CD4-positive, alpha-beta T cell treated with Interleukin-12 subunit alpha and Interleukin-12 subunit beta, for 1 hour (primary cell): ENCODE measurements around the gene PINK1.

ENCODE experiments used
- DNase-seq: peaks from one replicate; pipeline ENCODE4 v3.0.0-alpha.2; 2020

The PINK1 gene

GRCh38 chr1:20611652-20612051 is 21.6 kb upstream of the PINK1 start:
- DNase-seq, result no peak

GRCh38 chr1:20612221-20612746 is 21.0 kb upstream of the PINK1 start:
- no peak for DNase-seq

GRCh38 chr1:20614131-20614579 is 19.1 kb upstream of the PINK1 start:
- no peak for DNase-seq

GRCh38 chr1:20615946-20616846 is 17.1 kb upstream of the PINK1 start:
- no peak for DNase-seq

- no peak for DNase-seq
These were observed 16.3 kb upstream of the PINK1 start for GRCh38 chr1:20616847-20617487.

- DNase-seq, result no peak
These were observed 14.7 kb upstream of the PINK1 start for GRCh38 chr1:20618550-20618949.

GRCh38 chr1:20619999-20620398 is 13.3 kb upstream of the PINK1 start:
- DNase-seq, result no peak

- DNase-seq, result no peak
These were observed 12.2 kb upstream of the PINK1 start for GRCh38 chr1:20621012-20621411.

- DNase-seq, result no peak
These were observed 8.5 kb upstream of the PINK1 start for GRCh38 chr1:20624709-20625108.

- no peak for DNase-seq
These were observed 7.8 kb upstream of the PINK1 start for GRCh38 chr1:20625176-20626097.

- DNase-seq, result no peak
These were observed 7.2 kb upstream of the PINK1 start for GRCh38 chr1:20626098-20626427.

GRCh38 chr1:20626524-20626923 is 6.7 kb upstream of the PINK1 start:
- DNase-seq, result no peak

GRCh38 chr1:20630729-20631128 is 2.5 kb upstream of the PINK1 start:
- DNase-seq, result no peak

- no peak for DNase-seq
These were observed 872 bp upstream of the PINK1 start for GRCh38 chr1:20632386-20632785.

- no peak for DNase-seq
These were observed 871 bp downstream of the PINK1 start for GRCh38 chr1:20634065-20634593.

GRCh38 chr1:20634594-20635084 is 1.4 kb downstream of the PINK1 start:
- peak; percentile 39 for DNase-seq

- no peak for DNase-seq
These were observed 3.6 kb downstream of the PINK1 start for GRCh38 chr1:20636785-20637347.

- DNase-seq, result peak; percentile 71
These were observed 6.9 kb downstream of the PINK1 start for GRCh38 chr1:20640183-20640597.

- DNase-seq, result no peak
These were observed 8.7 kb downstream of the PINK1 start for GRCh38 chr1:20641975-20642374.

- DNase-seq, result no peak
These were observed 9.8 kb downstream of the PINK1 start for GRCh38 chr1:20643080-20643479.

GRCh38 chr1:20644416-20644815 is 11.2 kb downstream of the PINK1 start:
- DNase-seq, result no peak

GRCh38 chr1:20645414-20645813 is 12.2 kb downstream of the PINK1 start:
- no peak for DNase-seq
